Lower lobe of right lung (tissue), 2 donors: ENCODE results near the gene PLPP6. TPM values are rescaled to one million over a fixed set of nuclear protein-coding genes. Genes with fewer than 3 reads are reported as not detected.

Experiments
- ATAC-seq, 2 donors: fragments of 200-7000 bp; cut with Tn5 transposase; one replicate each; pipeline ENCODE4 v1.9.1; 2020 to 2022; ENCODE audit warnings: mild to moderate bottlenecking in 2 of 2, moderate library complexity in 2 of 2
- DNase-seq: peaks from one replicate; pipeline ENCODE4 v3.0.0-alpha.2; 2020
- H3K27ac ChIP-seq: fragments of 200-600 bp; one replicate; pipeline ENCODE4 v1.8.0; 2022
- H3K27me3 ChIP-seq: fragments of 200-600 bp; one replicate; pipeline ENCODE4 v1.8.0; 2022; ENCODE audit warnings: low read depth
- H3K36me3 ChIP-seq: fragments of 200-600 bp; one replicate; pipeline ENCODE4 v1.8.0; 2022; ENCODE audit warnings: mild to moderate bottlenecking
- H3K4me1 ChIP-seq: fragments of 200-600 bp; one replicate; pipeline ENCODE4 v1.8.0; 2022
- H3K4me3 ChIP-seq: fragments of 200-600 bp; one replicate; pipeline ENCODE4 v1.8.0; 2022; ENCODE audit warnings: mild to moderate bottlenecking
- H3K9me3 ChIP-seq: fragments of 200-600 bp; one replicate; pipeline ENCODE4 v1.8.0; 2022
- intact Hi-C: fragments of 100-400 bp; cut with DNase I; formaldehyde crosslinking; loops from one replicate; pipeline ENCODE4 v1.11.0; 2022
- long read RNA-seq: library from polyadenylated mRNA; unstranded; transcript quantifications from one replicate; pipeline ENCODE4 v2.0.0, GENCODE V29; 2021
- total RNA-seq: library from RNA; stranded (reverse); fragmentation: NEBNext Ultra II Directional; extraction: Animal tissue kit (Norgen Biotek cat#: 25700); gene quantifications from one replicate; pipeline ENCODE4 v1.2.1, GENCODE V29; 2021
- TF ChIP-seq, protein P1 (sequence below): fragments of 200-600 bp; IDR thresholded peaks from one replicate; pipeline ENCODE4 v1.8.0; 2022; ENCODE audit warnings: antibody characterized with exemption, mild to moderate bottlenecking
- donor health status: DM: no; HTN: yes; CAD: no; lungs with severe emphysema.

The PLPP6 gene
- total RNA-seq, result 5.3 TPM
- long read RNA-seq, transcript PLPP6-201 (1 exons, 2,944 nt), result major isoform, 22 of 22 reads
- long read RNA-seq, partial matches to known transcripts, result 0 of 22 reads
- long read RNA-seq, other reads (novel, unspliced or antisense), result 0 of 22 reads

DNA sequence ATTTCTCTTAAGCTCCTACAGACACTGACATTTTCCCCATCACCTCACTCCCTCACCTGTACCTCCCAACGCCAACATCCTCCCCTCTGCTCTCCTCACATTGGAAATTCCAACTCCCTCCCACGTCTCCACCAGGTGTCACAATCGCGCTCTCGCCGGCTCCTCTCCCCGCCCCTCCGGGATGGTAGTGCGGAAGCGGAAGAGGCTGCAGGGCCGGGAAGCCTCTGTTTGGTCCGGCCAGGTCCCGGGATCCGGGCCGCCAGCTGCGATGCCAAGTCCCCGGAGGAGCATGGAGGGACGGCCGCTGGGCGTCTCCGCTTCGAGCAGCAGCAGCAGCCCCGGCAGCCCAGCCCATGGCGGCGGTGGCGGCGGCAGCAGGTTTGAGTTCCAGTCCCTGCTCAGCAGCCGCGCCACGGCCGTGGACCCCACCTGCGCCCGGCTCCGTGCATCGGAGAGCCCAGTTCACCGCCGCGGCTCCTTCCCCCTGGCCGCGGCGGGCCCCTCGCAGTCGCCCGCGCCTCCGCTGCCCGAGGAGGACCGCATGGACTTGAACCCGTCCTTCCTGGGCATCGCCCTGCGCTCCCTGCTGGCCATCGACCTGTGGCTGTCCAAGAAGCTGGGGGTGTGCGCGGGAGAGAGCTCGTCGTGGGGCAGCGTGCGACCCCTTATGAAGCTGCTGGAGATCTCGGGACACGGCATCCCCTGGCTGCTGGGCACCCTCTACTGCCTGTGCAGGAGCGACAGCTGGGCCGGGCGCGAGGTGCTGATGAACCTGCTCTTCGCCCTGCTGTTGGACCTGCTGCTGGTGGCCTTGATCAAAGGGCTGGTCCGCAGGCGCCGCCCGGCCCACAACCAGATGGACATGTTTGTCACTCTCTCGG is at the start of gene PLPP6:
Gene PLPP6 (plus strand): TSS at position 187 of the 881 bp plus-strand sequence. CDS start 82 bp downstream, at position 269.
- intact Hi-C loops, result no loop called here
- peak within 1 kb of the TSS; percentile 77 for H3K4me3 ChIP-seq
- ATAC-seq (peak; percentile 92 to 96), DNase-seq (peak; percentile 93)
- H3K27me3 ChIP-seq, result no peaks in the 10 kb centered on the region
- H3K36me3 ChIP-seq, result no peaks in the 10 kb centered on the region
- H3K9me3 ChIP-seq, result no peaks in the 10 kb centered on the region
- TF ChIP-seq, protein P1, sequence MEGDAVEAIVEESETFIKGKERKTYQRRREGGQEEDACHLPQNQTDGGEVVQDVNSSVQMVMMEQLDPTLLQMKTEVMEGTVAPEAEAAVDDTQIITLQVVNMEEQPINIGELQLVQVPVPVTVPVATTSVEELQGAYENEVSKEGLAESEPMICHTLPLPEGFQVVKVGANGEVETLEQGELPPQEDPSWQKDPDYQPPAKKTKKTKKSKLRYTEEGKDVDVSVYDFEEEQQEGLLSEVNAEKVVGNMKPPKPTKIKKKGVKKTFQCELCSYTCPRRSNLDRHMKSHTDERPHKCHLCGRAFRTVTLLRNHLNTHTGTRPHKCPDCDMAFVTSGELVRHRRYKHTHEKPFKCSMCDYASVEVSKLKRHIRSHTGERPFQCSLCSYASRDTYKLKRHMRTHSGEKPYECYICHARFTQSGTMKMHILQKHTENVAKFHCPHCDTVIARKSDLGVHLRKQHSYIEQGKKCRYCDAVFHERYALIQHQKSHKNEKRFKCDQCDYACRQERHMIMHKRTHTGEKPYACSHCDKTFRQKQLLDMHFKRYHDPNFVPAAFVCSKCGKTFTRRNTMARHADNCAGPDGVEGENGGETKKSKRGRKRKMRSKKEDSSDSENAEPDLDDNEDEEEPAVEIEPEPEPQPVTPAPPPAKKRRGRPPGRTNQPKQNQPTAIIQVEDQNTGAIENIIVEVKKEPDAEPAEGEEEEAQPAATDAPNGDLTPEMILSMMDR, result peak; percentile 58
- H3K27ac ChIP-seq, result peak within 1 kb of the TSS; percentile 88
- H3K4me1 ChIP-seq, result peaks cover 49% of the 10 kb centered on the region

DNA sequence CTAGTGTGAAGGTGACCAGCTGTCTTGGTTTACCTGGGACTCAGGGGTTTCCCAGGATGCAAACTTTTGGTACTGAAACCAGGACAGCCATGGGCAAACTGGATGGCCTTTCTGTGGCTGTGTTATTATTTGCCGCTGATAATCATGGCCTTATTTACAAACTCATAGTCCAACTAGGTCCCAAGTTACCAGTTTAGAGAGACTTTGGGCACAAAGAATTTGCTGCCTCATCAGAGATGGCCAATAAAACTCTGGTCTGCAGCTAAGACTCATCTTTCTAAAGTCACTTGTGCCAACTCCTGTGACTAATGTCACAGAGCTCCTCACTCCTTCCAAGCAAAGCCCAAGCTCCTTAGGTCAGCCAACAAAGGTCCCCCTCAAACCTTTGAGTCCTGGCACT is 47.5 kb upstream of the PLPP6 start:
- no peak overlapping the region for H3K27ac ChIP-seq
- peaks cover 7% of the 10 kb centered on the region for H3K36me3 ChIP-seq
- H3K9me3 ChIP-seq, result no peaks in the 10 kb centered on the region
- intact Hi-C loops, result no loop called here
- DNase-seq, result no peak
- H3K4me1 ChIP-seq, result no peaks in the 10 kb centered on the region
- ATAC-seq, result no peak
- TF ChIP-seq, protein P1, result no peak
- H3K27me3 ChIP-seq, result no peaks in the 10 kb centered on the region
- H3K4me3 ChIP-seq, result no peak overlapping the region

DNA sequence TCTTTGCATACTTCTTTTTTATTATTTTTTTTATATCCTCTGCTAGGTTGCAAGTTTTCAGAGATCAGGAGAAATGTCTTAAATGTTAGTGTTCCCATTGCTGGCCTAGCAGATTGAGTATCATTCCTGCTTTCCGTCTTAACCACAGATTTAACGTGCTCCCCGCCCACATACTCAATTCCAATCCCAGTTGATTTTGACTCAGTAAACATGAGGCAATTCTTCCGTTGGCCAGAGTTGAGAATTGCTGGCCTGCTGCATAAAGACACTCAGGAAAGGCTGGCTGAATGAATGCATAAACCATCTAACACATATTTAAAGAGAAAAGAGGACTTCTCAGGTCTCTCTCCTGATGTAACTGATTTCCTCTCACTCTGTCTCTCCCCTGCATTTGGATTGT is 46.8 kb upstream of the PLPP6 start:
- DNase-seq (no peak), ATAC-seq (no peak)
- intact Hi-C loops, result no loop called here

DNA sequence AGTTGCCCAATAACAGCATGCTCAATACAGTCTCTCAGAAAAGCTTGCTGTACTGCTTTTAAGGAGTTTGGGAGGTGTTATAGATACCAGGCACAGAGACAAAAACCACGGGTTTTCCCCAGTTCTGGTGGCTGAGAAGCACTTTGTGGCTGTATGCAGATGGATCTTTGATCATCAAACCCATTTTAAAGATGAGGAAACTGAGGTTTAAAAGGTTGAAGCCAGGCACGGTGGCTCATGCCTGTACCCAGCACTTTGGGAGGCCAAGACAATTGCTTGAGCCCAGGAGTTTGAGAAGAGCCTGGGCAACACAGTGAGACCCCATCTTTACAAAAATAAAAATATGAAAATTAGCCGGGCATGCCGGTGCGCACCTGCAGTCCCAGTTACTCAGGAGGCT is 46.3 kb upstream of the PLPP6 start:
- intact Hi-C loops, result no loop called here
- no peaks in the 10 kb centered on the region for H3K9me3 ChIP-seq

More for the DNA sequence above, 46.8 kb upstream of the PLPP6 start:
- TF ChIP-seq, protein P1, result no peak
- H3K27ac ChIP-seq, result no peak overlapping the region
- H3K9me3 ChIP-seq, result no peaks in the 10 kb centered on the region
- no peaks in the 10 kb centered on the region for H3K27me3 ChIP-seq
- H3K36me3 ChIP-seq, result peaks cover 7% of the 10 kb centered on the region
- no peak overlapping the region for H3K4me3 ChIP-seq
- no peaks in the 10 kb centered on the region for H3K4me1 ChIP-seq

DNA sequence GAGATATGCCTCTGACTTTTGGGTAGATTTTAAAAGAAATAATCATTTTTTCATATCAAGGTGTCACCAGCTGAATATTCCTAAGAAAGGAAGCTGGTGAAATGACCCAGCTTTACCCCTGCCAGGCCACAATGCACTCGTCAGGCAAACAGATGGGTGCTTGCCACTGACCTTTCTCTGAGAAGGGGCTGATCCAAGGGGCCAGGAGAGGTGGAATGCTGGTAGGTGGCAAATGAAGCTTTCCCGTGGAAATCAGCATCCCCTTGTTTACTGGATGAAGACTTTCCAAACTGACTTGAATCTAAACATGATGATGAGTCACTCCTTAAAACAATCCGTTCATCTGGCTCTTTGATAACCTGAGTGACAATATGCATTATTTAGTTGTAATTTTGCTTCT is 44.3 kb upstream of the PLPP6 start:
- intact Hi-C loops, result no loop called here
- H3K27me3 ChIP-seq, result no peaks in the 10 kb centered on the region
- DNase-seq, result no peak

More for the DNA sequence above, 46.3 kb upstream of the PLPP6 start:
- no peak overlapping the region for H3K4me3 ChIP-seq
- ATAC-seq, result no peak
- no peak overlapping the region for H3K27ac ChIP-seq
- DNase-seq, result no peak
- TF ChIP-seq, protein P1, result no peak
- no peaks in the 10 kb centered on the region for H3K27me3 ChIP-seq
- no peaks in the 10 kb centered on the region for H3K4me1 ChIP-seq
- H3K36me3 ChIP-seq, result peaks cover 7% of the 10 kb centered on the region

More for the DNA sequence above, 44.3 kb upstream of the PLPP6 start:
- Histone ChIP-seq H3K36me3 (peaks cover 14% of the 10 kb centered on the region), H3K4me1 (no peaks in the 10 kb centered on the region), H3K9me3 (no peaks in the 10 kb centered on the region), H3K4me3 (no peak overlapping the region), H3K27ac (no peak overlapping the region)
- no peak for ATAC-seq
- TF ChIP-seq, protein P1, result no peak
